SK-N-MC (cell line): ENCODE measurements around the gene NEURL1.

Experiments used
- EZH2 ChIP-seq: fragments of 200-600 bp; sonication (generic); IDR thresholded peaks from one replicate; pipeline ENCODE4 v1.6.1; 2017; ENCODE audit warnings: antibody characterized with exemption
- POLR2AphosphoS5 ChIP-seq: IDR thresholded peaks from 2 replicates; pipeline ENCODE4 v1.6.1; 2012; ENCODE audit warnings: mild to moderate bottlenecking, low read depth, low read length, borderline replicate concordance

DNA sequence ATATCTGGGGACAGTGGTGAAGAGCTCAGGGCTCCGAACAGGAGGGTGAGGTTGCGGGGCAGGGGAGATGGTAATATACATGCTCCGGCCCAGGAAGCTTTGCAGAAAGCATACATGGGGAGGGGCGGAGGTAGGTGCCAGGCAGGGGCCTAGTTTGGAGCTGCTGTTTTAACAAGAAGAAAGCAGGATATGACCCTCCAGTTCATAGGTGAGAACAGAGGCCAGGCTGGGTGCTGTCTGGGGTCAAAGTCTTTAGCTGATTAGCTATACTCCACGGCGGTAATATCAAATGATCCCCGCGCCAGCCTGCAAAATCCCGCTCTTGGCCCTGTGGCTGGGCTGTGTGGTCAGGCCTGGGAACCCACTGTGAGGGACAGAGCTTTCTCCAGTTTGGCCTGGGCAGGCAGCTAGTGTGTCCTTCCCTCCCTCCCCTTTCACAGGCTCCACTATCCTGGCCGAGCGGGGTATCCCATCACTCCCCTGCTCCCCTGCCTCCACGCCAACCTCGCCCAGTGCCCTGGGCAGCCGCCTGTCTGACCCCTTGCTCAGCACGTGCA is 95.6 kb downstream of the NEURL1 start:
- TF ChIP-seq POLR2AphosphoS5, result no peak
- TF ChIP-seq EZH2, result no peak
